Retinal pigment epithelial cell (primary cell): ENCODE results near the gene WNT3A.

Experiments used
- DNase-seq: peaks from one replicate; pipeline ENCODE4 v3.0.0-alpha.2; 2010; ENCODE audit warnings: low read depth
- H3K4me3 ChIP-seq: 2 replicates; pipeline ENCODE4 v1.5.1; 2011; ENCODE audit warnings: mild to moderate bottlenecking, low read length, control low read depth, moderate library complexity
- CTCF ChIP-seq: conservative IDR thresholded peaks from 2 replicates; pipeline ENCODE4 v1.5.1; 2011; ENCODE audit warnings: low read depth, low read length, control low read depth, inconsistent platforms

Gene WNT3A

GRCh38 chr1:228075801-228076271 is 69.0 kb downstream of the WNT3A start:
- no peak overlapping the region for H3K4me3 ChIP-seq
- DNase-seq = no peak
- no peak for TF ChIP-seq CTCF

- no peak overlapping the region for H3K4me3 ChIP-seq
- no peak for DNase-seq
- TF ChIP-seq CTCF = no peak
These were observed 70.1 kb downstream of the WNT3A start for GRCh38 chr1:228076796-228077430.

GRCh38 chr1:228077565-228078330 is 71.0 kb downstream of the WNT3A start:
- H3K4me3 ChIP-seq = no peak overlapping the region
- DNase-seq = no peak
- TF ChIP-seq CTCF = no peak

GRCh38 chr1:228079013-228079412 is 72.2 kb downstream of the WNT3A start:
- H3K4me3 ChIP-seq = no peak overlapping the region
- TF ChIP-seq CTCF = no peak
- no peak for DNase-seq

GRCh38 chr1:228079601-228080263 is 72.9 kb downstream of the WNT3A start:
- no peak for DNase-seq
- no peak overlapping the region for H3K4me3 ChIP-seq
- no peak for TF ChIP-seq CTCF

GRCh38 chr1:228081144-228081543 is 74.3 kb downstream of the WNT3A start:
- peak overlapping the region; percentile 69 for H3K4me3 ChIP-seq
- no peak for DNase-seq
- no peak for TF ChIP-seq CTCF
